KMS-11 (cell line): ENCODE data around the gene LIMK1.
"Not testable (repeated sequence)": the region's sequence is repeated elsewhere in the genome, so short reads cannot be mapped to it uniquely, and the experiment has no call there.

ENCODE experiments used
- H2AFZ ChIP-seq: fragments of 200-600 bp; sonication (generic); 2 replicates; pipeline ENCODE4 v1.6.1; 2016; ENCODE audit warnings: antibody characterized with exemption, mixed run types, low read depth
- H3K27ac ChIP-seq: fragments of 200-600 bp; sonication (generic); 2 replicates; pipeline ENCODE4 v1.6.1; 2016; ENCODE audit warnings: mild to moderate bottlenecking, mixed run types
- H3K27me3 ChIP-seq: fragments of 200-600 bp; sonication (generic); 2 replicates; pipeline ENCODE4 v1.6.1; 2017; ENCODE audit warnings: mild to moderate bottlenecking, low read depth, mixed run types, moderate library complexity; ENCODE audit not compliant: insufficient read depth
- H3K36me3 ChIP-seq: fragments of 200-600 bp; sonication (generic); 2 replicates; pipeline ENCODE4 v1.6.1; 2017; ENCODE audit warnings: mild to moderate bottlenecking, mixed run types; ENCODE audit not compliant: insufficient read depth
- H3K4me1 ChIP-seq: fragments of 200-600 bp; sonication (generic); 2 replicates; pipeline ENCODE4 v1.6.1; 2016; ENCODE audit warnings: mild to moderate bottlenecking, low read depth, mixed run types; ENCODE audit not compliant: poor library complexity, severe bottlenecking
- H3K4me2 ChIP-seq: fragments of 200-600 bp; sonication (generic); 2 replicates; pipeline ENCODE4 v1.7.0; 2016; ENCODE audit warnings: mild to moderate bottlenecking, mixed run types
- H3K4me3 ChIP-seq: fragments of 200-600 bp; sonication (generic); IDR thresholded peaks from 2 replicates; pipeline ENCODE4 v1.6.1; 2017; ENCODE audit warnings: low read depth, low read length, mixed read lengths; ENCODE audit not compliant: insufficient read depth
- H3K79me2 ChIP-seq: fragments of 200-600 bp; sonication (generic); 2 replicates; pipeline ENCODE4 v1.6.1; 2016; ENCODE audit warnings: low read depth, mixed run types; ENCODE audit not compliant: insufficient read depth
- H3K9ac ChIP-seq: fragments of 200-600 bp; sonication (generic); 2 replicates; pipeline ENCODE4 v1.6.1; 2016; ENCODE audit warnings: mild to moderate bottlenecking, mixed run types
- H4K20me1 ChIP-seq: fragments of 200-600 bp; sonication (generic); 2 replicates; pipeline ENCODE4 v1.6.1; 2016; ENCODE audit warnings: mild to moderate bottlenecking, mixed run types; ENCODE audit not compliant: insufficient read depth
- TF ChIP-seq, protein P1 (sequence below): fragments of 200-600 bp; sonication (generic); conservative IDR thresholded peaks from 2 replicates; pipeline ENCODE4 v1.6.1; 2017; ENCODE audit warnings: low read depth, mild to moderate bottlenecking, antibody characterized with exemption, low read length, moderate library complexity, mixed read lengths

The LIMK1 gene

DNA sequence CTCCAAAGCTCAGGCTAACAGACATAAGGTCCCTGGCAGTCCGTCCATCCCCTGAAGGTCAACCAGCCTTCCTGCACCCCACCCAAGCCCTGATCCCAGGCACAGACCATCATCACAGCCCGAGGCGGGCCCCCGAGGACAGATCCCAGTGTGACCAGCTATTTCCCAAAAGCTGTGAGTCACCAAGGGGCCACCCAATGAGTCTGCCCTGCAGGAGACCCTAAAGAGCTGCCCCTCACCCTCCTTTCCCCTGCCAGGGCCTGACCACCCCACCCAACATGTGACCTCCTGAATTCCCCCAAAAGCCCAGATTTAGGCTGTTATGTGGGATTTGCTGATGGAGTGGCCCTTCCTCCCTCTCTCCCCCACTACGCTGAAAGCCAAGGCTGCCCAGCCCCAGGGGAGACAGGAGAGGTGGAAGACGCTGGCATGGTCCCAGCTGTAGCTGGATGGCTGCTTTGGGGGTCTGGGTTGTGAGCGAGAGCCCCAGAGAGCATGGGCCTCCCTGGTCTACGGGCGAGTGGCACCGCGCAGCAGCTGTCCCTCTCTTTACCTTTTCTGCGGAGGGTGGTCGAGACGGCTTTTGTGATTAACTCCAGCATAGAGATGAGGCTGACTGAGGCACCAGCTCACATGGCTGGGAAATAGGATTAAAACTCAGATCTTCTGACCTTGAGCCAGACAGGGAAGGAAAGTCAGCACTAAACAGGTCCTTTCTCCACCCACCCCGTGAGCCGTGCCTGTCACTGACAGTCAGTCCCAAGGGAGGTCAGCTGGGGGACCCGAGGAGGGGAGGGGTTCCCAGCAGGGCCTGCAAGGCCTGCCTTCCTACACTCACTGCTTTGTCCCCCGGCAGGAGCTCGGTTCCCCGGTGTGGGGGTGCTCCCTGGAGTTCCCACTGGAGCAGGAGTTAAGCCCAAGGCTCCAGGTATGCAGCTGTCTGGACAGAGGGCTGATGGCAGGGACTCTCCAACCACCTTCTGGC lies 38.9 kb upstream of the LIMK1 start:
- H3K4me2 ChIP-seq = no peak overlapping the region
- H3K27ac ChIP-seq = no peak overlapping the region
- H4K20me1 ChIP-seq = no peaks in the 10 kb centered on the region
- no peaks in the 10 kb centered on the region for H3K79me2 ChIP-seq
- no peak overlapping the region for H3K9ac ChIP-seq
- TF ChIP-seq, protein P1, sequence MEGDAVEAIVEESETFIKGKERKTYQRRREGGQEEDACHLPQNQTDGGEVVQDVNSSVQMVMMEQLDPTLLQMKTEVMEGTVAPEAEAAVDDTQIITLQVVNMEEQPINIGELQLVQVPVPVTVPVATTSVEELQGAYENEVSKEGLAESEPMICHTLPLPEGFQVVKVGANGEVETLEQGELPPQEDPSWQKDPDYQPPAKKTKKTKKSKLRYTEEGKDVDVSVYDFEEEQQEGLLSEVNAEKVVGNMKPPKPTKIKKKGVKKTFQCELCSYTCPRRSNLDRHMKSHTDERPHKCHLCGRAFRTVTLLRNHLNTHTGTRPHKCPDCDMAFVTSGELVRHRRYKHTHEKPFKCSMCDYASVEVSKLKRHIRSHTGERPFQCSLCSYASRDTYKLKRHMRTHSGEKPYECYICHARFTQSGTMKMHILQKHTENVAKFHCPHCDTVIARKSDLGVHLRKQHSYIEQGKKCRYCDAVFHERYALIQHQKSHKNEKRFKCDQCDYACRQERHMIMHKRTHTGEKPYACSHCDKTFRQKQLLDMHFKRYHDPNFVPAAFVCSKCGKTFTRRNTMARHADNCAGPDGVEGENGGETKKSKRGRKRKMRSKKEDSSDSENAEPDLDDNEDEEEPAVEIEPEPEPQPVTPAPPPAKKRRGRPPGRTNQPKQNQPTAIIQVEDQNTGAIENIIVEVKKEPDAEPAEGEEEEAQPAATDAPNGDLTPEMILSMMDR = no peak
- no peaks in the 10 kb centered on the region for H3K4me1 ChIP-seq
- no peaks in the 10 kb centered on the region for H3K36me3 ChIP-seq
- H3K4me3 ChIP-seq = no peak overlapping the region
- H2AFZ ChIP-seq = no peak overlapping the region
- peaks cover 75% of the 10 kb centered on the region for H3K27me3 ChIP-seq

DNA sequence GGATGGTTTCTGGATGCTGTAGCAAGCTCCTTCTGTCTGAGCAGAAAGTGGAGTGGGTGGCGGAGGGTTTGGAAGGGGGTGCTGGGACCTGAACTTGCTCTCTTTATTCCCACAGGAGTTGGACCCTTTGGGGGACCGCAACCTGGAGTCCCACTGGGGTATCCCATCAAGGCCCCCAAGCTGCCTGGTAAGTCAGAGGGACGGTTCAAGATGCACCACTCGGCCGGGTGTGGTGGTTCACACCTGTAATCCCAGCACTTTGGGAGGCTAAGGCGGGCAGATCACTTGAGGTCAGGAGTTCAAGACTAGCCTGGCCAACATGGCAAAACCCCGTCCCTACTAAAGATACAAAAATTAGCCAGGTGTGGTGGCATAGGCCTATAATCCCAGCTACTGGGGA lies 37.0 kb upstream of the LIMK1 start:
- H3K79me2 ChIP-seq, H3K4me2 ChIP-seq, H2AFZ ChIP-seq, H3K4me1 ChIP-seq, H3K4me3 ChIP-seq, H3K27ac ChIP-seq, H3K36me3 ChIP-seq, H4K20me1 ChIP-seq, H3K9ac ChIP-seq: not testable (repeated sequence)
- peaks cover 64% of the 10 kb centered on the region for H3K27me3 ChIP-seq

DNA sequence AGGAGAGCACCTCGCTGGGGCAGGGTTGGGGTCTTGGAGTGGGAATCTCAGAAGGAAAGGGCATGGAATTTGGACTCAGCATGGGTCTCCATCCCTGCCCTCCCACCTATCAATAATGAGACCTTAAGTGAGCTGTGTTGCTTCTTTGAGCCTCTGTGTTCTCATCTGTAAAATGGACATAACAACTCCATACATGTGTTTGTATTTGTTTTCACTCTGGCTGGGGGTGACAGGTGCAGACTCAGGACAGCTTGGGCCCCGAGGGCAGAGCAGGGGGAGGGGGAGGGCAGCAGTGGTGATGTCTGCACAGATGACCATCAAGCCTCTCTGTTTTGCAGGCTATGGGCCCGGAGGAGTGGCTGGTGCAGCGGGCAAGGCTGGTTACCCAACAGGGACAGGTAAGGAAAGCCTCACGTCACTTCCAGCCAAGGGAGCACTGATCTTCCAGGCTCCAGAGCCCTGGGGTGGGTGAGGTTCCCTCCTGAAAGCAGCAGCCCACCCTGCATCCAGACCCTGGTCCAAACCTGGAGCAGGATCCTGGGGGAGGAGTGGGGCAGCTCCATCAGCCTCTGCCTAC lies 35.7 kb upstream of the LIMK1 start:
- no peak overlapping the region for H2AFZ ChIP-seq
- H3K4me2 ChIP-seq = no peak overlapping the region
- H3K36me3 ChIP-seq = no peaks in the 10 kb centered on the region
- H3K27ac ChIP-seq = no peak overlapping the region
- H3K4me3 ChIP-seq = no peak overlapping the region
- no peaks in the 10 kb centered on the region for H3K79me2 ChIP-seq
- TF ChIP-seq, protein P1 = no peak
- no peaks in the 10 kb centered on the region for H4K20me1 ChIP-seq
- no peak overlapping the region for H3K9ac ChIP-seq
- H3K4me1 ChIP-seq = no peaks in the 10 kb centered on the region
- H3K27me3 ChIP-seq = peaks cover 59% of the 10 kb centered on the region

DNA sequence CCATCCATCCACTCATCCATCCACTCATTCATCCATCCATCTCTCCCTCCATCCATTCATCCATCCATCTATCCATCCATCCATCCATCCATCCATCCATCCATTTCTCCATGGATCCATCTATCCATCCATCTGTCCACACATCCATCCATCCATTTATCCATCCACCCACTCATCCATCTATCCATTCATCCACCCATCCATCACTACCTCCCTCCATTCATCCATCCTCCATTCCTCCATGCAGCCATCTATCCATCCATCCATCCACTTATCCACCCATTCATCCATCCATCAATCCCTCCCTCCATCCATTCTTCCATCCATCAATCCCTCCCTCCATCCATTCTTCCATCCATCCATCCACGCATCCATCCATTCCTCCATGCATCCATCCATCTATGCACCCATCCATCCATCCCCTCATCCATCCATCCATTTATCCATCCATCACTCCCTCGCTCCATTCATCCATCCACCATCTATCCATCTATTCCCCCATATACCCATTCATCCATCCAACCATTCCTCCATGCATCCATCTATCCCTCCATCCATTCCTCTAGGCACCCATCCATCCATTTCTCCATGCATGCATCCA lies 34.5 kb upstream of the LIMK1 start:
- H2AFZ ChIP-seq = no peak overlapping the region
- H4K20me1 ChIP-seq = no peaks in the 10 kb centered on the region
- H3K4me2 ChIP-seq = no peak overlapping the region
- peaks cover 56% of the 10 kb centered on the region for H3K27me3 ChIP-seq
- no peaks in the 10 kb centered on the region for H3K36me3 ChIP-seq
- H3K4me3 ChIP-seq = no peak overlapping the region
- H3K9ac ChIP-seq = no peak overlapping the region
- H3K27ac ChIP-seq = no peak overlapping the region
- no peaks in the 10 kb centered on the region for H3K4me1 ChIP-seq
- H3K79me2 ChIP-seq = no peaks in the 10 kb centered on the region
- TF ChIP-seq, protein P1 = no peak
